Mesendoderm (in vitro differentiated cells): ENCODE data around the gene PTK6.

Source experiments
- DNase-seq: peaks from one replicate; pipeline ENCODE4 v3.0.0; 2013
- H2AK5ac ChIP-seq: 2 replicates; pipeline ENCODE4 v1.6.1; 2013; ENCODE audit warnings: low read length, inconsistent platforms
- H2BK120ac ChIP-seq: 2 replicates; pipeline ENCODE4 v1.6.1; 2013; ENCODE audit warnings: low read depth, mild to moderate bottlenecking, low read length, moderate library complexity, mixed read lengths
- H2BK15ac ChIP-seq: replicated peaks from 2 replicates; pipeline ENCODE4 v1.6.1; 2013; ENCODE audit warnings: low read depth, mild to moderate bottlenecking, moderate library complexity
- H2BK5ac ChIP-seq: 2 replicates; pipeline ENCODE4 v1.6.1; 2013; ENCODE audit warnings: low read length, inconsistent platforms
- H3K18ac ChIP-seq: 2 replicates; pipeline ENCODE4 v1.6.1; 2013; ENCODE audit warnings: mild to moderate bottlenecking, low read length, mixed read lengths
- H3K23ac ChIP-seq: one replicate; pipeline ENCODE4 v1.6.1; 2013; ENCODE audit warnings: low read length
- H3K27ac ChIP-seq: 2 replicates; pipeline ENCODE4 v1.5.1; 2013; ENCODE audit warnings: low read depth, mild to moderate bottlenecking, inconsistent platforms, low read length, moderate library complexity
- H3K27me3 ChIP-seq: 2 replicates; pipeline ENCODE4 v1.6.1; 2013; ENCODE audit warnings: low read length, control low read depth, mild to moderate bottlenecking, inconsistent platforms; ENCODE audit not compliant: insufficient read depth, poor library complexity
- H3K36me3 ChIP-seq: 2 replicates; pipeline ENCODE4 v1.6.1; 2013; ENCODE audit warnings: low read length, inconsistent platforms; ENCODE audit not compliant: control insufficient read depth, insufficient read depth
- H3K4ac ChIP-seq: one replicate; pipeline ENCODE4 v1.6.1; 2013; ENCODE audit warnings: low read depth, mild to moderate bottlenecking, low read length, moderate library complexity
- H3K4me1 ChIP-seq: 2 replicates; pipeline ENCODE4 v1.6.1; 2013; ENCODE audit warnings: low read depth, low read length, inconsistent platforms; ENCODE audit not compliant: control insufficient read depth
- H3K4me2 ChIP-seq: 2 replicates; pipeline ENCODE4 v1.6.1; 2013; ENCODE audit warnings: low read length
- H3K4me3 ChIP-seq: 2 replicates; pipeline ENCODE4 v1.5.1; 2013; ENCODE audit warnings: mild to moderate bottlenecking, low read length
- H3K56ac ChIP-seq: one replicate; pipeline ENCODE4 v1.6.1; 2013; ENCODE audit warnings: low read length
- H3K79me1 ChIP-seq: 2 replicates; pipeline ENCODE4 v1.6.1; 2013; ENCODE audit warnings: low read length, inconsistent platforms
- H3K79me2 ChIP-seq: 2 replicates; pipeline ENCODE4 v1.6.1; 2013; ENCODE audit warnings: mild to moderate bottlenecking, low read length; ENCODE audit not compliant: control insufficient read depth, insufficient read depth
- H3K9ac ChIP-seq: 2 replicates; pipeline ENCODE4 v1.6.1; 2013; ENCODE audit warnings: low read length, inconsistent platforms
- H4K5ac ChIP-seq: one replicate; pipeline ENCODE4 v1.6.1; 2013; ENCODE audit warnings: low read length
- H4K8ac ChIP-seq: one replicate; pipeline ENCODE4 v1.6.1; 2013; ENCODE audit warnings: low read depth, mild to moderate bottlenecking, control low read depth, low read length, moderate library complexity
- WGBS: extraction: QIAGEN DNeasy Blood & Tissue Kit; methylation state at CpG from one replicate; pipeline ENCODE4 v1.1.7; 2013; ENCODE audit warnings: low lambda C conversion rate, missing lambda C conversion rate; ENCODE audit not compliant: insufficient coverage; ENCODE audit errors: extremely low coverage; 5-methylcytosine and 5-hydroxymethylcytosine counted together

The PTK6 gene

DNA sequence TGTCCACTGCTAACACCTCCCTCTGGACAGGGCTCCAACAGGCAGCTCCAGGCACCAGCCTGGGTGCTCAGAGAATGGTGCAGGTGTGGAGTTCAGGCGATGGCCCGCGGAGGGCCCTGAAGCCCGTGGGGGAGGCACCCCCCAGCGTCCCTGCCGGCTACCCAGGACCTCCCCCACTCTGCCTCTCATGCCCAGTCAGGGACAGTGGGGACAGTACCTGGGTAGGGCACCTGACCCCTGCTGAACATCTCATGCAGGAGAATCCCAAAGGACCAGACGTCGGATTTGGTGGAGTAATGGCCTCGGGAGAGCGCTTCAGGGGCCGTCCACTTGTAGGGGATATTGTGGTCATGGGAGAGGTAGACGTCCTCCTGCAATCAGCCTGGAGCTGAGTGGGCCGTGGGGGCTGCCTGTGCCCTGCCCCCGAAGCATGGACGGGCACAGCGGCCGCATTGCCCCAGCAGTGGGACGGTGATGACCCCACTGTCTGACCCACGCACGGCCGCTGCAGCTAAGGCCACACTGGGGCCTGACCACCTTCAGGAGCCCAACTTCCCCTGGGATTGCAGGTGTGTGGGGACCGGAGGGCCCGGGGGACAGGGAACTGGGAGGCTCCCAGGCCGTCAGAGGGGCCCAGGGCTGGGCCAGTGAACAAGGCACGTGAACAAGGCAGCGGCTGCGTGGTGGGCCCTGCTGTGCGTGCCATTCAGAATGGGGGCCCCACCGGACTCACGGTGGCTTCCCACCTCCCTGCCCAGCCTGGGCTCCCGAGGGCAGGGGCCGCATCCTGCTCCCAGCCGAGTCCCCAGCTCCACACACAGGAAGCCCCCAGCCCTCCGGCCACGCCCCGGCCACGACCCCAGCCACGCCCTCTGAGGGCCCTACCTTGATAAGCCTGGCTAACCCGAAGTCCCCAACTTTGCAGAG, 7.1 kb downstream of the PTK6 start:
- Histone ChIP-seq H2BK5ac (no peak overlapping the region), H3K27me3 (no peaks in the 10 kb centered on the region), H3K79me1 (no peaks in the 10 kb centered on the region), H3K4me3 (no peak overlapping the region), H3K4me1 (no peaks in the 10 kb centered on the region), H3K4ac (no peak overlapping the region), H2AK5ac (no peak overlapping the region), H3K27ac (no peak overlapping the region), H2BK120ac (no peak overlapping the region), H3K9ac (no peak overlapping the region), H3K79me2 (no peaks in the 10 kb centered on the region), H4K8ac (no peak overlapping the region), H3K18ac (no peak overlapping the region), H2BK15ac (no peak overlapping the region), H4K5ac (no peak overlapping the region), H3K56ac (no peak overlapping the region), H3K23ac (no peak overlapping the region), H3K36me3 (no peaks in the 10 kb centered on the region), H3K4me2 (no peak overlapping the region)
- no CpG with 5 or more reads among the region's 39 CpGs for WGBS
- no peak for DNase-seq

DNA sequence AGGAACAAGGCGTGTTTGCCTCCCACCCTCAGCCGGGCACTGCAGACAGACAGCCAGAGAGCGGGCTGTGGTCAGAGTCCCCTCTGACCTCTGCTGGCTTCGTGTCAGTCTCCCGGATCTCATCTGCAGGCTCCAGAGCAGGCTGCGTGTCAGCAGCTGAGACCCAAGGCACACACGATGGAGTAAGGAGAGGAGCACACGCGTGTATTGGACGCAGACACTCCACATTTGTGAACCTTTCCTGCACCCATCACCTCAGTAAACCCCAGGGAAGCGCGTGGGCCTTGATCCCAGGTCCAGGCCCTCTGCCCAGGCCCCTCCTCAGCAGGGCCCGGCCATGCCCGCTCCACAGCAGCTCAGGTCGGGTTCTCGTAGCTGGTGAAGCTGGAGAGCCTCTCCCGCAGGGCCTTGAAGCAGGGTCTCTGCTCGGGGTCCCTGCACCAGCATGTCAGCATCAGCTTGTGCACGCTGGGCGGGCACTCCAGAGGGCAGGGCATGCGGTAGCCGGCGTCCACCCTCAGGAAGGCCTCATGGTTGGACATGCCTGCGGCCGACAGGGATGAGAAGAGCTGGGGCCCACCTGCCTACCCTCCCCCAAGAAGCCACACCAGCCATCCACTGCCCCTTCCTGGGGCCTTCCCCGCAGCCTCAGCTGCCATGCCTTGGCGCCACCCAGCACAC, 7.9 kb downstream of the PTK6 start:
- no peaks in the 10 kb centered on the region for H3K79me1 ChIP-seq
- no peaks in the 10 kb centered on the region for H3K79me2 ChIP-seq
- no peak overlapping the region for H3K23ac ChIP-seq
- H3K27ac ChIP-seq: no peak overlapping the region
- H3K4me3 ChIP-seq: no peak overlapping the region
- no peak overlapping the region for H3K4me2 ChIP-seq
- no peak overlapping the region for H3K4ac ChIP-seq
- H3K18ac ChIP-seq: no peak overlapping the region
- DNase-seq: no peak
- no peaks in the 10 kb centered on the region for H3K27me3 ChIP-seq
- WGBS: no CpG with 5 or more reads among the region's 27 CpGs
- no peak overlapping the region for H4K5ac ChIP-seq
- H3K4me1 ChIP-seq: no peaks in the 10 kb centered on the region
- no peak overlapping the region for H2BK5ac ChIP-seq
- H3K56ac ChIP-seq: no peak overlapping the region
- H3K36me3 ChIP-seq: no peaks in the 10 kb centered on the region
- no peak overlapping the region for H2AK5ac ChIP-seq
- no peak overlapping the region for H4K8ac ChIP-seq
- H2BK120ac ChIP-seq: no peak overlapping the region
- no peak overlapping the region for H3K9ac ChIP-seq
- no peak overlapping the region for H2BK15ac ChIP-seq

GRCh38 chr20:63527184-63527583, 10.0 kb downstream of the PTK6 start:
- Histone ChIP-seq H3K23ac (no peak overlapping the region), H3K27ac (no peak overlapping the region), H3K79me2 (no peaks in the 10 kb centered on the region), H3K79me1 (peaks cover 5% of the 10 kb centered on the region), H4K5ac (no peak overlapping the region), H3K36me3 (no peaks in the 10 kb centered on the region), H2AK5ac (no peak overlapping the region), H3K4me1 (no peaks in the 10 kb centered on the region), H3K4me2 (no peak overlapping the region), H3K18ac (no peak overlapping the region), H4K8ac (no peak overlapping the region), H3K4me3 (no peak overlapping the region), H2BK5ac (no peak overlapping the region), H3K9ac (no peak overlapping the region), H3K27me3 (no peaks in the 10 kb centered on the region), H2BK15ac (no peak overlapping the region), H2BK120ac (no peak overlapping the region), H3K4ac (no peak overlapping the region), H3K56ac (no peak overlapping the region)
- no CpG with 5 or more reads among the region's 9 CpGs for whole genome bisulfite sequencing
- DNase-seq: no peak

GRCh38 chr20:63525971-63526370, 11.2 kb downstream of the PTK6 start:
- peaks cover 12% of the 10 kb centered on the region for H3K79me1 ChIP-seq
- H3K4me2 ChIP-seq: no peak overlapping the region
- H3K56ac ChIP-seq: no peak overlapping the region
- no peak overlapping the region for H2BK120ac ChIP-seq
- no peak overlapping the region for H2BK5ac ChIP-seq
- H3K79me2 ChIP-seq: peaks cover 4% of the 10 kb centered on the region
- DNase-seq: no peak
- H3K36me3 ChIP-seq: no peaks in the 10 kb centered on the region
- H2BK15ac ChIP-seq: no peak overlapping the region
- no peak overlapping the region for H4K8ac ChIP-seq
- no peak overlapping the region for H3K4ac ChIP-seq
- no peaks in the 10 kb centered on the region for H3K4me1 ChIP-seq
- no peak overlapping the region for H3K27ac ChIP-seq
- no peaks in the 10 kb centered on the region for H3K27me3 ChIP-seq
- no peak overlapping the region for H3K4me3 ChIP-seq
- H3K23ac ChIP-seq: no peak overlapping the region
- no peak overlapping the region for H3K9ac ChIP-seq
- H4K5ac ChIP-seq: no peak overlapping the region
- no peak overlapping the region for H3K18ac ChIP-seq
- H2AK5ac ChIP-seq: no peak overlapping the region
- no CpG with 5 or more reads among the region's 2 CpGs for WGBS

DNA sequence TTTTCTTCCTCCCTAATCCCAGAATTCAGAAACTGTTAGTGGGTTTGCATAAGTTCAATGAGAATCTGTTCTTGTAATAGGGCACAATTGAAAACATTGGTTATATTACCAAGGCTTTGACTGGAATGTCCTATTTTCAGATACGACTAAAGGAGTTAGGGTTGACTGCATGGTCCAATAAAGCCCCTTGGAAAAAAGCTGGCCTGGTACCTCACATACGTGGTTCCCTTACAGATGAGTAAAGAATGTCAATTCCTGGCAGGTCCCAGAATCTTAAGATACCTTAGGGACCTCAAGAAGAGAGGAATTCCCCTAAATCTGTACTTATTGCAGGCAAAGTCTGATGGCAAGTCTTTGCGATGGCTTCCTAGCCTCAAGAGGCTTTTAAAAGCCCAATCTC, 12.0 kb downstream of the PTK6 start:
- H4K5ac ChIP-seq: no peak overlapping the region

More for the DNA sequence above, 12.0 kb downstream of the PTK6 start:
- Histone ChIP-seq H3K79me2 (peaks cover 4% of the 10 kb centered on the region), H3K79me1 (peaks cover 12% of the 10 kb centered on the region), H3K23ac (no peak overlapping the region), H3K36me3 (no peaks in the 10 kb centered on the region), H3K18ac (no peak overlapping the region), H2BK15ac (no peak overlapping the region), H4K8ac (no peak overlapping the region), H3K4me1 (no peaks in the 10 kb centered on the region), H3K27ac (no peak overlapping the region), H3K4me2 (no peak overlapping the region), H3K9ac (no peak overlapping the region), H3K27me3 (no peaks in the 10 kb centered on the region), H2BK5ac (no peak overlapping the region), H2AK5ac (no peak overlapping the region), H3K56ac (no peak overlapping the region), H3K4ac (no peak overlapping the region), H3K4me3 (no peak overlapping the region), H2BK120ac (no peak overlapping the region)
- WGBS: no CpG with 5 or more reads among the region's 3 CpGs
- DNase-seq: no peak
